Ishikawa (cell line): ENCODE results near the gene RIC8B.

Experiments
- CEBPB ChIP-seq: IDR thresholded peaks from 2 replicates; pipeline ENCODE4 v1.6.1; 2012
- FOXM1 ChIP-seq: IDR thresholded peaks from 2 replicates; pipeline ENCODE4 v1.6.1; 2012; ENCODE audit warnings: low read depth, borderline replicate concordance
- MAX ChIP-seq: IDR thresholded peaks from 2 replicates; pipeline ENCODE4 v1.6.1; 2012
- NFIC ChIP-seq: IDR thresholded peaks from 2 replicates; pipeline ENCODE4 v1.6.1; 2012
- RAD21 ChIP-seq: IDR thresholded peaks from 2 replicates; pipeline ENCODE4 v1.6.1; 2012; ENCODE audit warnings: low read depth
- REST ChIP-seq: IDR thresholded peaks from 2 replicates; pipeline ENCODE4 v1.6.1; 2012; ENCODE audit warnings: low read depth, mild to moderate bottlenecking
- TAF1 ChIP-seq: IDR thresholded peaks from 2 replicates; pipeline ENCODE4 v1.6.1; 2012; ENCODE audit warnings: low read depth, mild to moderate bottlenecking
- TCF12 ChIP-seq: IDR thresholded peaks from 2 replicates; pipeline ENCODE4 v1.6.1; 2012; ENCODE audit warnings: low read depth
- USF1 ChIP-seq: IDR thresholded peaks from 2 replicates; pipeline ENCODE4 v1.6.1; 2012
- YY1 ChIP-seq: IDR thresholded peaks from 2 replicates; pipeline ENCODE4 v1.6.1; 2012; ENCODE audit warnings: low read depth
- ZBTB7A ChIP-seq: IDR thresholded peaks from 2 replicates; pipeline ENCODE4 v1.6.1; 2012; ENCODE audit warnings: low read depth

GRCh38 chr12:106900554-106900953, 126.1 kb downstream of the RIC8B start:
- TF ChIP-seq CEBPB (no peak), YY1 (no peak), FOXM1 (no peak), REST (no peak), TCF12 (no peak), MAX (no peak), NFIC (no peak), TAF1 (no peak), USF1 (no peak), RAD21 (no peak), ZBTB7A (no peak)
